ENCODE data around the gene MROH8. TPM values are rescaled to one million over a fixed set of nuclear protein-coding genes. Genes with fewer than 3 reads are reported as not detected.

MROH8 gene
- 2.4 TPM for total RNA-seq
- 4.4 TPM for polyA plus RNA-seq (ENCODE audit: insufficient read depth, low read depth, low replicate concordance)
- long read RNA-seq, donor 1, partial matches to known transcripts = 269 of 305 reads
- long read RNA-seq, donor 1, other reads (novel, unspliced or antisense) = 36 of 305 reads
- long read RNA-seq, donor 2 = 0 reads
- long read RNA-seq, donor 3, partial matches to known transcripts = 544 of 618 reads
- long read RNA-seq, donor 3, other reads (novel, unspliced or antisense) = 74 of 618 reads
- long read RNA-seq, donor 4 = 0 reads
- long read RNA-seq, donor 5 = 0 reads
- long read RNA-seq, donor 6 = 0 reads
- long read RNA-seq, donor 7, partial matches to known transcripts = 0 of 2 reads
- long read RNA-seq, donor 7, other reads (novel, unspliced or antisense) = 2 of 2 reads
- long read RNA-seq, donor 8, partial matches to known transcripts = 540 of 575 reads
- long read RNA-seq, donor 8, other reads (novel, unspliced or antisense) = 35 of 575 reads
- long read RNA-seq, donor 9, partial matches to known transcripts = 206 of 238 reads
- long read RNA-seq, donor 9, other reads (novel, unspliced or antisense) = 32 of 238 reads
- long read RNA-seq, donor 10 = 0 reads

- Histone ChIP-seq H3K9ac (ENCODE audit: low read length in 3 of 3) (peak within 1 kb of the TSS; percentile 74 to 84 (median 78)), H3K36me3 (ENCODE audit: control insufficient read depth in 2 of 3, insufficient read depth in 3 of 3, low read length in 3 of 3) (peaks cover 0 to 4% (median 3%) of the 10 kb centered on the region in 3 donors), H3K9me3 (ENCODE audit: control insufficient read depth in 2 of 3, insufficient read depth in 1 of 3, low read length in 3 of 3) (no peaks in the 10 kb centered on the region), H3K4me3 (ENCODE audit: low read length in 3 of 3) (peak within 1 kb of the TSS; percentile 86 to 96 (median 95)), H3K27me3 (ENCODE audit: control insufficient read depth, insufficient read depth, low read length) (no peaks in the 10 kb centered on the region), H3K27ac (ENCODE audit: low read depth in 2 of 2, low read length in 2 of 2) (peak within 1 kb of the TSS; percentile 97 to 99), H3K4me1 (ENCODE audit: control insufficient read depth in 2 of 3, insufficient read depth in 2 of 3, low read depth in 1 of 3, low read length in 3 of 3) (peaks cover 0 to 11% (median 10%) of the 10 kb centered on the region in 3 donors)
- TF ChIP-seq, protein P1, sequence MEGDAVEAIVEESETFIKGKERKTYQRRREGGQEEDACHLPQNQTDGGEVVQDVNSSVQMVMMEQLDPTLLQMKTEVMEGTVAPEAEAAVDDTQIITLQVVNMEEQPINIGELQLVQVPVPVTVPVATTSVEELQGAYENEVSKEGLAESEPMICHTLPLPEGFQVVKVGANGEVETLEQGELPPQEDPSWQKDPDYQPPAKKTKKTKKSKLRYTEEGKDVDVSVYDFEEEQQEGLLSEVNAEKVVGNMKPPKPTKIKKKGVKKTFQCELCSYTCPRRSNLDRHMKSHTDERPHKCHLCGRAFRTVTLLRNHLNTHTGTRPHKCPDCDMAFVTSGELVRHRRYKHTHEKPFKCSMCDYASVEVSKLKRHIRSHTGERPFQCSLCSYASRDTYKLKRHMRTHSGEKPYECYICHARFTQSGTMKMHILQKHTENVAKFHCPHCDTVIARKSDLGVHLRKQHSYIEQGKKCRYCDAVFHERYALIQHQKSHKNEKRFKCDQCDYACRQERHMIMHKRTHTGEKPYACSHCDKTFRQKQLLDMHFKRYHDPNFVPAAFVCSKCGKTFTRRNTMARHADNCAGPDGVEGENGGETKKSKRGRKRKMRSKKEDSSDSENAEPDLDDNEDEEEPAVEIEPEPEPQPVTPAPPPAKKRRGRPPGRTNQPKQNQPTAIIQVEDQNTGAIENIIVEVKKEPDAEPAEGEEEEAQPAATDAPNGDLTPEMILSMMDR (IDR thresholded peaks at IDR 0.05; ENCODE audit: borderline replicate concordance, extremely low read depth, insufficient read depth) = no peak
- no peak for FAIRE-seq
- DNase-seq = peak; percentile 98 to 99 (median 99)
- intact Hi-C loops (cut with DNase I) = no loop called here
Observed at GRCh38 chr20:37178839-37179682, at the start of gene MROH8, which contains the start of gene RPN2. Gene MROH8, minus strand, starts transcription at chr20:37179548. Gene RPN2, plus strand, starts transcription at chr20:37179330. Its CDS starts 27 bp downstream, at chr20:37179357.

DNA sequence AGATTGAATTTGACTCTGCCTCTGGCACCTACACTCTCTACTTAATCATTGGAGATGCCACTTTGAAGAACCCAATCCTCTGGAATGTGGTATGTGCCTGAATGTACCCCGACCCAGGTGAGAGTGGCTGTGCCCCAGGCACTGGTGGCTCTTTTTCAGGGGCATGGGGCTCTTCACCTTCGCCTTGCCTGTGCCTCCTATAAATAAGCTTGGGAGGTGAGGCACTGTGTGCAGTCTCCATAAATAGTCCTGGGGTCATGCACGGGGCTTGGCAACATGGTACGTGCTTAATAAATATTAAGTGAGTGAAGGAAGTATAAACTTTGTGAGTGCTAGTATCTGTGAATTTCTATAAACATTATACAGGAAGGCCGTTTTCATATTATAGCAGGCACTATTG, 49.3 kb upstream of the MROH8 start:
- no peak for DNase-seq
- no peak overlapping the region for H3K4me3 ChIP-seq (ENCODE audit: low read length in 3 of 3)
- H3K9ac ChIP-seq (ENCODE audit: low read length in 3 of 3) = no peak overlapping the region
- intact Hi-C loops (cut with DNase I) = no loop called here
- no peak for FAIRE-seq
- TF ChIP-seq, protein P1 (IDR thresholded peaks at IDR 0.05; ENCODE audit: borderline replicate concordance, extremely low read depth, insufficient read depth) = no peak
- no peak overlapping the region for H3K27ac ChIP-seq (ENCODE audit: low read depth in 2 of 2, low read length in 2 of 2)
- peaks cover 16 to 84% (median 61%) of the 10 kb centered on the region in 3 donors for H3K36me3 ChIP-seq (ENCODE audit: control insufficient read depth in 2 of 3, insufficient read depth in 3 of 3, low read length in 3 of 3)
- peaks cover 0 to 10% (median 7%) of the 10 kb centered on the region in 3 donors for H3K4me1 ChIP-seq (ENCODE audit: control insufficient read depth in 2 of 3, insufficient read depth in 2 of 3, low read depth in 1 of 3, low read length in 3 of 3)
- H3K27me3 ChIP-seq (ENCODE audit: control insufficient read depth, insufficient read depth, low read length) = no peaks in the 10 kb centered on the region
- H3K9me3 ChIP-seq (ENCODE audit: control insufficient read depth in 2 of 3, insufficient read depth in 1 of 3, low read length in 3 of 3) = no peaks in the 10 kb centered on the region

DNA sequence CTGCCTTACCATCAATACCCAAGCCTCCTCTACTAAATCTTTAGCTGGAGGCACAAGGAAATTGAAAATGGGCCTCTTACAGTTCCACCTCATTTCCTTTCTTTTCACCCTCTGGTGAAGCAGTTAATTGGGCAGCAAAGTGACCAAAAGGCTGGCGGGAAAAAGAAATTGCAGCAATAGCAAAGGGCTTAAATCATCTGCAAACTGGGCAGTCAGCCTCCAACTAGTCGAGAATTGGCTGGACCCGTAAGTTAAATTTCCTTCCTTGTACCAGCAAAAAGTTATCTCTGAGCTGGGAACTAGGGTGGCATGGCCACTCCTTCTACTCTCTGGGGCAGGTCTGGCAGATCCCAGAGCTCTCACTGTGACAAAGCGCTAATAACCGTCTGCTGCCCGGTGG, 48.7 kb upstream of the MROH8 start:
- Histone ChIP-seq H3K4me1 (ENCODE audit: control insufficient read depth in 2 of 3, insufficient read depth in 2 of 3, low read depth in 1 of 3, low read length in 3 of 3) (peaks cover 0 to 10% (median 7%) of the 10 kb centered on the region in 3 donors), H3K27me3 (ENCODE audit: control insufficient read depth, insufficient read depth, low read length) (no peaks in the 10 kb centered on the region), H3K27ac (ENCODE audit: low read depth in 2 of 2, low read length in 2 of 2) (no peak overlapping the region), H3K36me3 (ENCODE audit: control insufficient read depth in 2 of 3, insufficient read depth in 3 of 3, low read length in 3 of 3) (peaks cover 16 to 84% (median 63%) of the 10 kb centered on the region in 3 donors), H3K9me3 (ENCODE audit: control insufficient read depth in 2 of 3, insufficient read depth in 1 of 3, low read length in 3 of 3) (no peaks in the 10 kb centered on the region), H3K4me3 (ENCODE audit: low read length in 3 of 3) (no peak overlapping the region), H3K9ac (ENCODE audit: low read length in 3 of 3) (no peak overlapping the region)
- intact Hi-C loops (cut with DNase I) = no loop called here
- peak in 3 of 5 donors; percentile 33 to 80 (median 70) for DNase-seq
- TF ChIP-seq, protein P1 (IDR thresholded peaks at IDR 0.05; ENCODE audit: borderline replicate concordance, extremely low read depth, insufficient read depth) = no peak
- no peak for FAIRE-seq

Data from kidney (tissue), 22 donors.